ENCODE measurements around the gene DPM3. TPM values are rescaled to one million over a fixed set of nuclear protein-coding genes. Genes with fewer than 3 reads are reported as not detected.

DPM3 gene
- total and polyA plus RNA-seq, 2 of the 4 experiments (the other 2 are of a cell fraction): 29.0 to 129 TPM

GRCh38 chr1:155113450-155113980 is 26.8 kb downstream of the DPM3 start:
- intact Hi-C loops (cut with micrococcal nuclease) (no loop called here), in situ Hi-C loops (cut with MboI; ENCODE audit: low sequenced_read_pairs) (no loop called here), dilution Hi-C loops (cut with HindIII; ENCODE audit: low sequenced_read_pairs, unreplicated experiment) (no loop called here)
- Histone ChIP-seq H4K5ac (ENCODE audit: low read depth, low read length) (no peak overlapping the region), H3K18ac (ENCODE audit: low read depth, low read length) (no peak overlapping the region), H3K36me3 (ENCODE audit: control insufficient read depth, insufficient read depth, low read length) (no peaks in the 10 kb centered on the region), H3K4me3 (ENCODE audit: insufficient read depth, low read depth, low read length) (no peak overlapping the region), H2AK5ac (ENCODE audit: low read depth, low read length) (no peak overlapping the region), H3K4ac (ENCODE audit: low read depth, low read length) (no peak overlapping the region), H4K91ac (ENCODE audit: insufficient read depth, low read depth, low read length) (no peak overlapping the region), H4K20me1 (ENCODE audit: insufficient read depth, low read length) (no peaks in the 10 kb centered on the region), H2AK9ac (replicated peaks; ENCODE audit: low read depth, low read length, poor library complexity) (no peak overlapping the region), H2BK120ac (ENCODE audit: low read depth, low read length) (no peak overlapping the region), H3K27me3 (ENCODE audit: control insufficient read depth, insufficient read depth, low read length) (peaks cover 49% of the 10 kb centered on the region), H3K79me1 (ENCODE audit: low read depth in 1 of 2, low read length in 2 of 2) (no peaks in the 10 kb centered on the region), H3K4me2 (ENCODE audit: low read depth, low read length) (no peak overlapping the region), H3K56ac (ENCODE audit: extremely low read depth, insufficient read depth, low read length) (no peak overlapping the region), H4K8ac (ENCODE audit: low read depth in 2 of 2, low read length in 2 of 2) (no peak overlapping the region), H2BK15ac (ENCODE audit: low read depth, low read length) (no peak overlapping the region), H3K9me1 (ENCODE audit: insufficient read depth, low read length) (no peaks in the 10 kb centered on the region; the same call in 1 of the 2 replicates), H2BK5ac (ENCODE audit: low read depth, low read length, poor library complexity, severe bottlenecking) (no peak overlapping the region), H3K9me3 (ENCODE audit: control insufficient read depth, insufficient read depth, low read length) (no peaks in the 10 kb centered on the region), H3K27ac (ENCODE audit: insufficient read depth, low read length) (no peak overlapping the region), H3K14ac (replicated peaks; ENCODE audit: low read depth, low read length) (no peak overlapping the region), H3K23ac (ENCODE audit: low read depth, low read length) (no peak overlapping the region), H2BK20ac (ENCODE audit: low read depth, low read length) (no peak overlapping the region), H3K9ac (ENCODE audit: low read depth, low read length) (no peak overlapping the region), H3K4me1 (ENCODE audit: control insufficient read depth, insufficient read depth, low read length) (no peaks in the 10 kb centered on the region), H2AFZ (replicated peaks; ENCODE audit: low read length, poor library complexity) (no peak overlapping the region)
- POLR2A ChIA-PET (ENCODE audit: unreplicated experiment): no interaction called here
- WGBS, 2 experiments (ENCODE audit: extremely low coverage in 2 of 2, insufficient read length in 1 of 2): 69% methylated on average over 2 of the region's 5 CpGs; no CpG with 5 or more reads in 1 of the 2 experiments
- TF ChIP-seq MXI1 (IDR thresholded peaks at IDR 0.05; ENCODE audit: borderline replicate concordance, low read depth, low read length) (no peak), USF2 (IDR thresholded peaks at IDR 0.05; ENCODE audit: low read depth, low read length) (no peak), RCOR1 (IDR thresholded peaks at IDR 0.05; ENCODE audit: insufficient replicate concordance, low read length) (no peak), FOS (IDR thresholded peaks at IDR 0.05; ENCODE audit: low read depth, low read length) (no peak), MAZ (IDR thresholded peaks at IDR 0.05; ENCODE audit: borderline replicate concordance, low read depth, low read length) (no peak), MAFK (IDR thresholded peaks at IDR 0.05; ENCODE audit: low read depth, low read length) (no peak), RAD21 (IDR thresholded peaks at IDR 0.05; ENCODE audit: low read length) (no peak), CEBPB (IDR thresholded peaks at IDR 0.05; ENCODE audit: low read depth, low read length) (no peak), BHLHE40 (IDR thresholded peaks at IDR 0.05; ENCODE audit: low read depth, low read length) (no peak), NFE2L2 (IDR thresholded peaks at IDR 0.05; ENCODE audit: low read depth, low read length) (no peak), POLR2A (IDR thresholded peaks at IDR 0.05; ENCODE audit: low read depth, low read length) (no peak), SMC3 (IDR thresholded peaks at IDR 0.05; ENCODE audit: low read depth, low read length) (no peak)
- BruUV-seq (replicated peaks): no TSS peak
- no peak for ATAC-seq (ENCODE audit: low read depth)
- no peak for DNase-seq
- CTCF ChIA-PET: no interaction called here
